ENCODE data around the gene CNTNAP2. TPM values are rescaled to one million over a fixed set of nuclear protein-coding genes. Genes with fewer than 3 reads are reported as not detected.

The CNTNAP2 gene
- total RNA-seq, 1 experiment from 2014 or later = 0.07 TPM

GRCh38 chr7:146417176-146417575, 300.6 kb downstream of the CNTNAP2 start:
- DNase-seq (ENCODE audit: low spot score) = no peak

GRCh38 chr7:146423446-146423845, 306.8 kb downstream of the CNTNAP2 start:
- DNase-seq (ENCODE audit: low spot score) = no peak

GRCh38 chr7:146424084-146424483, 307.5 kb downstream of the CNTNAP2 start:
- no peak for DNase-seq (ENCODE audit: low spot score)

GRCh38 chr7:146433501-146433900, 316.9 kb downstream of the CNTNAP2 start:
- no peak for DNase-seq (ENCODE audit: low spot score)

GRCh38 chr7:146443102-146443501, 326.5 kb downstream of the CNTNAP2 start:
- DNase-seq (ENCODE audit: low spot score) = no peak

GRCh38 chr7:146449625-146450024, 333.0 kb downstream of the CNTNAP2 start:
- DNase-seq (ENCODE audit: low spot score) = no peak

- DNase-seq (ENCODE audit: low spot score) = no peak
Measured at GRCh38 chr7:146455091-146455655, 338.6 kb downstream of the CNTNAP2 start.

- no peak for DNase-seq (ENCODE audit: low spot score)
Measured at GRCh38 chr7:146479040-146479439, 362.4 kb downstream of the CNTNAP2 start.

- DNase-seq (ENCODE audit: low spot score) = no peak
Measured at GRCh38 chr7:146486519-146486918, 369.9 kb downstream of the CNTNAP2 start.

- DNase-seq (ENCODE audit: low spot score) = no peak
Measured at GRCh38 chr7:146492017-146492416, 375.4 kb downstream of the CNTNAP2 start.

GRCh38 chr7:146494952-146495596, 378.5 kb downstream of the CNTNAP2 start:
- no peak for DNase-seq (ENCODE audit: low spot score)

- no peak for DNase-seq (ENCODE audit: low spot score)
Measured at GRCh38 chr7:146496657-146497056, 380.1 kb downstream of the CNTNAP2 start.

GRCh38 chr7:146499970-146500369, 383.4 kb downstream of the CNTNAP2 start:
- DNase-seq (ENCODE audit: low spot score) = no peak

- DNase-seq (ENCODE audit: low spot score) = no peak
Measured at GRCh38 chr7:146503844-146504243, 387.2 kb downstream of the CNTNAP2 start.

GRCh38 chr7:146510088-146510680, 393.6 kb downstream of the CNTNAP2 start:
- DNase-seq (ENCODE audit: low spot score) = no peak

GRCh38 chr7:146514304-146514703, 397.7 kb downstream of the CNTNAP2 start:
- no peak for DNase-seq (ENCODE audit: low spot score)

GRCh38 chr7:146528581-146528980, 412.0 kb downstream of the CNTNAP2 start:
- no peak for DNase-seq (ENCODE audit: low spot score)

- DNase-seq (ENCODE audit: low spot score) = no peak
Measured at GRCh38 chr7:146539836-146540235, 423.2 kb downstream of the CNTNAP2 start.

GRCh38 chr7:146542101-146542500, 425.5 kb downstream of the CNTNAP2 start:
- no peak for DNase-seq (ENCODE audit: low spot score)

GRCh38 chr7:146544748-146545147, 428.1 kb downstream of the CNTNAP2 start:
- DNase-seq (ENCODE audit: low spot score) = no peak

- DNase-seq (ENCODE audit: low spot score) = no peak
Measured at GRCh38 chr7:146548816-146549215, 432.2 kb downstream of the CNTNAP2 start.

GRCh38 chr7:146554556-146554955, 438.0 kb downstream of the CNTNAP2 start:
- DNase-seq (ENCODE audit: low spot score) = no peak

- DNase-seq (ENCODE audit: low spot score) = no peak
Measured at GRCh38 chr7:146557971-146558469, 441.4 kb downstream of the CNTNAP2 start.

Data from A172 (cell line).